BE2C (cell line): ENCODE results near the gene CGB5.
"Not testable (repeated sequence)": the region's sequence is repeated elsewhere in the genome, so short reads cannot be mapped to it uniquely, and the experiment has no call there.

Experiments used
- DNase-seq: peaks from one replicate; pipeline ENCODE4 v3.0.0-alpha.2; 2020
- H3K27me3 ChIP-seq: fragments of 250-450 bp; sonication (Bioruptor Pico); 2 replicates; pipeline ENCODE4 v1.5.1; 2020; ENCODE audit warnings: mild to moderate bottlenecking
- H3K36me3 ChIP-seq: fragments of 250-450 bp; sonication (Bioruptor Pico); 2 replicates; pipeline ENCODE4 v1.5.1; 2020; ENCODE audit warnings: mild to moderate bottlenecking
- H3K4me1 ChIP-seq: fragments of 250-450 bp; sonication (Bioruptor Pico); 2 replicates; pipeline ENCODE4 v1.5.1; 2020
- H3K4me3 ChIP-seq: 2 replicates; pipeline ENCODE4 v1.5.1; 2011; ENCODE audit warnings: low read depth, low read length
- H3K9me3 ChIP-seq: fragments of 250-450 bp; sonication (Bioruptor Pico); 2 replicates; pipeline ENCODE4 v1.5.1; 2020
- TF ChIP-seq, protein P1 (sequence below): IDR thresholded peaks from 2 replicates; pipeline ENCODE4 v1.5.1; 2012; ENCODE audit warnings: mild to moderate bottlenecking, low read depth, low read length

The CGB5 gene

DNA sequence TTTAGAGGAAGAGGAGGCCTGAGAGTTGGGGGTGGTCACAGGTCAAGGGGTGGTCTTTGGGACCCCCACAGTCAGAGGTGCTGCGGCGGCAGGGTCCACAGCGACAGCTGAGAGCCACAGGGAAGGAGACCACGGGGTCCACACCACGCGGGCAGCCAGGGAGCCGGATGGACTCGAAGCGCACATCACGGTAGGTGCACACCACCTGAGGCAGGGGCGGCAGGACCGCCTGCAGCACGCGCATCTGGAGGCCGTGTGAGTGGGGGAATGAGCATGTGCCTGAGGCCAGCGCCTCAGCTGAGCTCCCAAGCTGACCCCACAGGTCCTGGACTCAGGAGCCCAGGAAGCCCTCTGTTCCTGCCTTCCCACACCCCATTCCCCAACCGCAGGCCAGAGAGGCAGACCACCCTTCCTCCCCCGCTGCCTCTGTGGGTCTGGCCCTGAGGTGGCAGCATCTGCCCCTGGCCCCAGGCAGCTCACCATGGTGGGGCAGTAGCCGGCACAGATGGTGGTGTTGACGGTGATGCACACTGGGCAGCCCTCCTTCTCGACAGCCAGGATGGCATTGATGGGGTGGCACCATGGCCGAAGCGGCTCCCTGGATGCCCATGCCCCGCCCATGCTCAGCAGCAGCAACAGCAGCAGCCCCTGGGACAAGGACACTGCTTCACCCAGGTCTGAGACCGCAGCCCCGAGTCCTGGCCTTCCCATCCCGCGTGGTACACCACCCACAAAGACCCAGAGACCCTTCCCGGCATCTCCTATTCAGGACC is 27.4 kb upstream of the CGB5 start:
- no peaks in the 10 kb centered on the region for H3K27me3 ChIP-seq
- DNase-seq, result no peak
- TF ChIP-seq, protein P1, sequence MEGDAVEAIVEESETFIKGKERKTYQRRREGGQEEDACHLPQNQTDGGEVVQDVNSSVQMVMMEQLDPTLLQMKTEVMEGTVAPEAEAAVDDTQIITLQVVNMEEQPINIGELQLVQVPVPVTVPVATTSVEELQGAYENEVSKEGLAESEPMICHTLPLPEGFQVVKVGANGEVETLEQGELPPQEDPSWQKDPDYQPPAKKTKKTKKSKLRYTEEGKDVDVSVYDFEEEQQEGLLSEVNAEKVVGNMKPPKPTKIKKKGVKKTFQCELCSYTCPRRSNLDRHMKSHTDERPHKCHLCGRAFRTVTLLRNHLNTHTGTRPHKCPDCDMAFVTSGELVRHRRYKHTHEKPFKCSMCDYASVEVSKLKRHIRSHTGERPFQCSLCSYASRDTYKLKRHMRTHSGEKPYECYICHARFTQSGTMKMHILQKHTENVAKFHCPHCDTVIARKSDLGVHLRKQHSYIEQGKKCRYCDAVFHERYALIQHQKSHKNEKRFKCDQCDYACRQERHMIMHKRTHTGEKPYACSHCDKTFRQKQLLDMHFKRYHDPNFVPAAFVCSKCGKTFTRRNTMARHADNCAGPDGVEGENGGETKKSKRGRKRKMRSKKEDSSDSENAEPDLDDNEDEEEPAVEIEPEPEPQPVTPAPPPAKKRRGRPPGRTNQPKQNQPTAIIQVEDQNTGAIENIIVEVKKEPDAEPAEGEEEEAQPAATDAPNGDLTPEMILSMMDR, result no peak
- peaks cover 12% of the 10 kb centered on the region for H3K4me1 ChIP-seq
- H3K4me3 ChIP-seq, result no peak overlapping the region
- peaks cover 29% of the 10 kb centered on the region for H3K36me3 ChIP-seq
- no peaks in the 10 kb centered on the region for H3K9me3 ChIP-seq

DNA sequence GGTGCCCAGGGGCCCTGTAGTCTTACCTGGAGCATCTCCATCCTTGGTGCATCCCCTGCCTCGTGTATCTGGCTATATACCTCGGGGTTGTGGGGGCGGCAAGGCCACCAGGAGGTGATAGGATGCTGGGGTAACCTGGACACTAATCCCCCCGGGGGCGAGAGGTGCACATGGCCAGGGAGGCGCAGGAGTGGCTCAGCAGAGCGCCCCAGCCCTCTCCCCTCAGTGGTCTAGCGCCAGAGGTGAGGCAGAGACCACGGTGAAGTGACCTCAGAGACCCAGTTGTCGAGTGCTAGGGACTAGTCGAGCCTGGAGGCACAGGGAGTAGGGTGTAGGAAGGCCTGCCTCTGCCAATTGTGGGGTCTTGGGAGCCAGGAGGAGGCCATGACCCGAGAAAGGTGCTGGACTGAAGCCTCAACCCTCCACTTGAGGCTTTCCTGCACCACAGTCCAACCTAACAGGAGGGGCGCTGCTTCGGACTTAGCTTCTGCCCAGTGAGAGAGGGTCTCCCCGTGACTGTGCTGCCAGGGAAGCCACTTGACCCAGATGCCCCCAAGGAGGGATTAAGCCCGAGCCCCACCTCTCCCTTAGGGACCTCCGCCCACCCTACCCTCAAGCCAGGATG is 26.5 kb upstream of the CGB5 start, which contains the start of gene LHB:
TSS of gene LHB (minus strand) at position 51 of the 625 bp plus-strand sequence. CDS start at position 41, 10 bp downstream.
- Histone ChIP-seq H3K4me3 (peak within 1 kb of the TSS; percentile 62), H3K27me3 (no peaks in the 10 kb centered on the region), H3K36me3 (peaks cover 21% of the 10 kb centered on the region), H3K4me1 (peaks cover 12% of the 10 kb centered on the region), H3K9me3 (no peaks in the 10 kb centered on the region)
- TF ChIP-seq, protein P1, result no peak
- DNase-seq, result no peak

DNA sequence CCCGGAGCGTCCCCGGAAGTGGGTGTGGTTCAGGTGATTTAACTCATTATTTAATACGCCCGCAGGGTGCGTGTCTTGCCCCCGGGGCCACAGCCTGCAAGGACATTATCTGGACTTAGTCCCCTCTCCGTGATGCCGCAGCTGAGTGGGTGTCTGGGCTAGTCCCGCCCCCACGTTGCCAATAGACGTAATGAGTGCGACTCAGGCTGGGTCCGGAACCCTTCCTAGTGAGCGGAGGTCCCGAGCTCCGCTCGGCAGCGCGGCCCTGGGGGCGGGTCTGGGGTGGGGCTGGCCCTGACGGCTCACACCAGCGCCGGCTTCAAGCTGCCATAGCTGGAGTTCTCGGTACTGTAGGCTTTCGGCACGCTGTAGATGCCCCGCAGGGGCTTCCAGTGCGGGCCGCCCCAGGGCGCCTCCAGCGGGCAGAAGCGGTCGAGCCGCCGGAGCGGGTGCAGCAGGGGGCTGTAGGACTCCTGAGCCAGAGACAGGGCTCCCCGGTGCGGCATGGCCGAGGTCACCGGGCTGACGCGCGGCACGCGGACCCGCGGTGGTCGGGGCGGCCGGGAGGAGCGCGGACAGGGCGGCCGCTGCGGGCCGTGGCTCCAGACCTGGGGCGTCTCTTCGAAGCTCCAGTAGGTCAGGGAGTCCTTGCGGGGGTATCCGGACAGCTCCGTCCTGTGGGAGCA is 25.8 kb upstream of the CGB5 start:
- DNase-seq, result peak; percentile 83
- Histone ChIP-seq H3K9me3 (no peaks in the 10 kb centered on the region), H3K4me1 (peaks cover 12% of the 10 kb centered on the region), H3K27me3 (no peaks in the 10 kb centered on the region), H3K36me3 (peaks cover 17% of the 10 kb centered on the region), H3K4me3 (peak overlapping the region; percentile 62)
- TF ChIP-seq, protein P1, result peak; percentile 45

DNA sequence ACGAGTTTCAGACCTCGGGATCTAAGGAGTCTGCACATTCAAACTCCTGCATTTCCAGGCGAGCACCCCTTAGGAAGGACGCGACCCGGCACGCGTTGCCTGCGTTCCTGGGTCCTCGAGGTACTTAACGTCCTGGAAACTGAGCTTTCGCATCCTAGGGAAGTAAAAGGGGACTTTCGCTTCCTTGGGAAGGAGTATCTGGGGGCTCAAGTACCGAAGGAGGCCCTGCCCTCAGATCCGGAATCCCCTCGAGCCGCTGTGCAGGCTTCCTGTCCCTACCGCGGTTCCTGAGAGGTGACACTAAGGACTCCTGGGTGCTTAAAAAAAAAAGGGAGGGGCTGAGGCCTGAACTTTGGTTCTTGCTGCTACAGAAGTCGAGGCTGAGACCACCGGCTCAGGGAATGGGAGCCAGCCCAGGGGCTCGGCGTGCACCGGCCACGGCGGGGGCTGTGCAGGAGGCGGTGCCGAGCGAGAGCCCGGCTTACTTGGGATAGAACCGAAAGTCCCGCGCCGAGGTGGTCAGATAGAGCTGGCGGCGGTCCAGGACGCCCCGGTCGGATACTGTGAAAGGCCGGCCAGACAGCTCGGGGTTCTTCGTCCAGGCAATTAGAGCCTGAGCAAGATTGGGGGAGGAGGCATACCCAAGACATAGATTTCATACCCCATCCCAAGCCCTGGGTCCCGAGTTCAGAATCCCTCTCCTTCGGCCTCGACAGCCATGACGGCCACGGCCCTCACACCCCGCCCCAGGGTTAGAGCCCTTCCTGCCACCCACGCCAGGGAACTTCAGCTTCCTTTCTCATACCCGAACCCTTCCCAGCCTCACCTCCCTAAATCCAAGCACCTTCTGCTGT is 25.0 kb upstream of the CGB5 start:
- peaks cover 12% of the 10 kb centered on the region for H3K4me1 ChIP-seq

DNA sequence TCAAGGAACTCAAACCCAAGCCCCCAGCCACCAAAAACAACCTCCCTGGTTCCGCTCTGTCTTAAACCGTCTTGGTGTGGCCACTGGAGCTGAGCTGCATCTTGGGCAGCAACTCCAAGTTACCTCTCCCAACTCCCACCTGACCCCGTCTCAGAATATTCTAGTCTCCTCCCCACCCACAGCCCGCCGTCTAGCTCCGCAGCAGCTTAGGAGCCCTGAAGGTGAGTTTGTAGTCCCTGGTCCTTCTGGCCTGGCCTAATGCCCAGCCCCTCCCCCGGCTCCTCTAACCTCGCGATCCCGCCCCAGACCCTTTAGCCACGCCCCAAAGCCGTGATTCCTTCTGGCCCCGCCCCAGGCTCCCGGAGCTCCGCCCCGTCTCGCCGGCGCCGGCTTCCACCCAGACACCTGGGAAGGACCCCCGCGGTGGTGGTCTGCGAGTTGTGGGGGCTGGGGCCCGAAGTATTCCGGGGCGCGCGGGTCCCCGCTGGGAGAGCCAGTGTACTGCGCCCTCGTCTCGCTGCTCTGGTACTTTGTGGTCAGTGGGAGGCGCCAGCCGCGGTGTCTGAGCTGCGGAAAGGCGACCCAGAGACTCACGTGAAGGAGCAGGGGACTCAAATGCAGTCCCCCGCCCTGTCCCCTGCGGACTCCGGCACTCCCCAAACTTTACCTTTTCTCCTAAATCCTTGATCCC is 24.3 kb upstream of the CGB5 start:
- Histone ChIP-seq H3K36me3 (peaks cover 13% of the 10 kb centered on the region), H3K4me3 (peak overlapping the region; percentile 62), H3K9me3 (no peaks in the 10 kb centered on the region), H3K27me3 (no peaks in the 10 kb centered on the region), H3K4me1 (peaks cover 12% of the 10 kb centered on the region)
- TF ChIP-seq, protein P1, result peak; percentile 37
- DNase-seq, result peak; percentile 88

More for the DNA sequence above, 25.0 kb upstream of the CGB5 start:
- H3K36me3 ChIP-seq, result peaks cover 17% of the 10 kb centered on the region
- not testable (repeated sequence) for H3K27me3 ChIP-seq, DNase-seq, H3K9me3 ChIP-seq
- H3K4me3 ChIP-seq, result peak overlapping the region; percentile 62
